MCF 10A (cell line): ENCODE results near the gene CXCL10. TPM values are rescaled to one million over a fixed set of nuclear protein-coding genes. Genes with fewer than 3 reads are reported as not detected.

Experiments used
- BruUV-seq: library from RNA; stranded (reverse); fragments of 400-500 nt; replicated peaks from 2 replicates; lab custom pipeline; 2021; lab: Mats Ljungman, UMichigan
- CTCF ChIA-PET: fragments of 300-600 bp; sonication (Branson Sonifier 250); formaldehyde crosslinking; extraction: SDS; loops from one replicate; lab custom pipeline; 2021; ENCODE audit warnings: antibody characterized with exemption, inconsistent platforms; lab: Yijun Ruan, JAX
- POLR2A ChIA-PET: fragments of 300-600, 350-650 bp; sonication (Branson Sonifier 250); formaldehyde crosslinking; extraction: SDS; loops from one replicate; lab custom pipeline; 2020; ENCODE audit warnings: antibody characterized with exemption, inconsistent platforms; lab: Yijun Ruan, JAX
- DNase-seq: peaks from one replicate; pipeline ENCODE4 v3.0.0-alpha.2; 2018; ENCODE audit not compliant: unreplicated experiment
- H3K27ac Mint-ChIP-seq: one replicate; pipeline ENCODE4 v1.8.0; 2022; ENCODE audit warnings: mild to moderate bottlenecking, low read depth, mixed read lengths; ENCODE audit not compliant: unreplicated experiment
- H3K27me3 Mint-ChIP-seq: one replicate; pipeline ENCODE4 v1.8.0; 2022; ENCODE audit warnings: mixed read lengths; ENCODE audit not compliant: insufficient read depth, unreplicated experiment
- H3K36me3 Mint-ChIP-seq: one replicate; pipeline ENCODE4 v1.8.0; 2022; ENCODE audit warnings: mild to moderate bottlenecking, moderate library complexity, mixed read lengths; ENCODE audit not compliant: insufficient read depth, unreplicated experiment
- H3K4me1 Mint-ChIP-seq: one replicate; pipeline ENCODE4 v1.8.0; 2022; ENCODE audit warnings: mixed read lengths; ENCODE audit not compliant: insufficient read depth, unreplicated experiment
- H3K4me3 Mint-ChIP-seq: one replicate; pipeline ENCODE4 v1.8.0; 2022; ENCODE audit warnings: mild to moderate bottlenecking, moderate library complexity, mixed read lengths; ENCODE audit not compliant: unreplicated experiment
- H3K9me3 Mint-ChIP-seq: one replicate; pipeline ENCODE4 v1.8.0; 2022; ENCODE audit warnings: mixed read lengths; ENCODE audit not compliant: unreplicated experiment
- CTCF ChIP-seq: fragments of 200-600 bp; IDR thresholded peaks from one replicate; pipeline ENCODE4 v1.8.0; 2022; ENCODE audit warnings: antibody characterized with exemption, mild to moderate bottlenecking; ENCODE audit not compliant: unreplicated experiment
- intact Hi-C: fragments of 100-400 bp; cut with micrococcal nuclease; formaldehyde crosslinking; loops from 2 replicates; pipeline ENCODE4 v1.14.1; 2022
- total RNA-seq: library from RNA; stranded (reverse); gene quantifications from 2 replicates; pipeline ENCODE4 v1.2.3, GENCODE V29; 2022

CXCL10 gene
- total RNA-seq, 1 experiment from 2014 or later: not detected

GRCh38 chr4:76007089-76007862 is 16.0 kb downstream of the CXCL10 start, which contains the start of gene CXCL9:
Gene CXCL9, minus strand, starts transcription at chr4:76007509. Its CDS starts 60 bp downstream, at chr4:76007449.
- Mint-ChIP-seq H3K27me3 (no peaks in the 10 kb centered on the region), H3K4me3 (no peak within 1 kb of the TSS), H3K9me3 (no peaks in the 10 kb centered on the region), H3K27ac (no peak within 1 kb of the TSS), H3K4me1 (peaks cover 8% of the 10 kb centered on the region), H3K36me3 (no peaks in the 10 kb centered on the region)
- no peak for DNase-seq
- CTCF ChIA-PET: interaction anchor here (1.1 to 1.5 kb wide), 2 partner anchors 11 to 60 kb away, joined by 3 to 8 read pairs; no protein-coding TSS in a partner anchor
- no peak for TF ChIP-seq CTCF
- intact Hi-C loops: no loop called here
- BruUV-seq: no TSS peak
- POLR2A ChIA-PET: no interaction called here

GRCh38 chr4:76003620-76004019 is 19.7 kb downstream of the CXCL10 start:
- intact Hi-C loops: no loop called here
- BruUV-seq: no TSS peak
- H3K36me3 Mint-ChIP-seq: no peaks in the 10 kb centered on the region

GRCh38 chr4:76003035-76003434 is 20.3 kb downstream of the CXCL10 start:
- Mint-ChIP-seq H3K4me3 (no peak overlapping the region), H3K27ac (no peak overlapping the region), H3K9me3 (no peaks in the 10 kb centered on the region), H3K4me1 (peaks cover 8% of the 10 kb centered on the region), H3K36me3 (no peaks in the 10 kb centered on the region), H3K27me3 (no peaks in the 10 kb centered on the region)
- CTCF ChIA-PET: interaction anchor here (1.7 kb wide), 1 partner anchor 84 kb away, joined by 7 read pairs; no protein-coding TSS in a partner anchor
- intact Hi-C loops: no loop called here
- POLR2A ChIA-PET: interaction anchor here (0.6 to 0.7 kb wide), 2 partner anchors 18 to 490 kb away, joined by 3 to 4 read pairs; no protein-coding TSS in a partner anchor
- no TSS peak for BruUV-seq
- no peak for DNase-seq
- no peak for TF ChIP-seq CTCF

More at GRCh38 chr4:76003620-76004019, 19.7 kb downstream of the CXCL10 start:
- Mint-ChIP-seq H3K27me3 (no peaks in the 10 kb centered on the region), H3K4me3 (no peak overlapping the region), H3K9me3 (no peaks in the 10 kb centered on the region), H3K27ac (no peak overlapping the region), H3K4me1 (peaks cover 8% of the 10 kb centered on the region)
- POLR2A ChIA-PET: no interaction called here
- no peak for DNase-seq
- CTCF ChIA-PET: interaction anchor here (1.7 kb wide), 1 partner anchor 83 kb away, joined by 7 read pairs; no protein-coding TSS in a partner anchor
- TF ChIP-seq CTCF: no peak

GRCh38 chr4:76002176-76002575 is 21.1 kb downstream of the CXCL10 start:
- intact Hi-C loops: no loop called here
- no peak for TF ChIP-seq CTCF
- no peak overlapping the region for H3K4me3 Mint-ChIP-seq
- no peaks in the 10 kb centered on the region for H3K27me3 Mint-ChIP-seq
- ChIA-PET POLR2A (no interaction called here), CTCF (interaction anchor here (1.7 kb wide), 1 partner anchor 85 kb away, joined by 7 read pairs; no protein-coding TSS in a partner anchor)
- no peak overlapping the region for H3K27ac Mint-ChIP-seq
- no TSS peak for BruUV-seq
- no peaks in the 10 kb centered on the region for H3K9me3 Mint-ChIP-seq
- H3K36me3 Mint-ChIP-seq: no peaks in the 10 kb centered on the region
- H3K4me1 Mint-ChIP-seq: peaks cover 5% of the 10 kb centered on the region
- DNase-seq: peak; percentile 53
